ENCODE measurements around the gene ARMH4. TPM values are rescaled to one million over a fixed set of nuclear protein-coding genes. Genes with fewer than 3 reads are reported as not detected.

ARMH4 gene
- total RNA-seq, 2 donors from 2014 or later: 0.57 to 2.8 TPM

DNA sequence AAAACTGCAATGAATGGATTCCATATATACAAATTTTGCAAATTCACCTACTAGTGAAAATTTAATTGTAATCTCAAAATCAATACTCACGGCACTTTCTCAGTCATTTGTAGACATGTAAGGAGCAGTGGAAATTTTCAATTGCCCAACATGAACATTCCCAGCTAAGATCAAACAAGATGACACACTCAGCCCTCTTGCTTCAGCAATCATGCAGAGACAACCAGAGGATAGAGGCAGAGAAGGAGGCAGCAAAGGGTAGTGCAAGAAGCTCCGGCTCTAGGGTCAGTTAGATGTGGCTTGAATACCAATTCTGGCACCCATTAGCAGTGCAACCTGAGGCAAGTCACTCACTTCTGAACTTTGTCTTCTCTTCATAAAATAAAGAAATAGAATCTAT, 194.6 kb downstream of the ARMH4 start:
- TF ChIP-seq, protein P1, sequence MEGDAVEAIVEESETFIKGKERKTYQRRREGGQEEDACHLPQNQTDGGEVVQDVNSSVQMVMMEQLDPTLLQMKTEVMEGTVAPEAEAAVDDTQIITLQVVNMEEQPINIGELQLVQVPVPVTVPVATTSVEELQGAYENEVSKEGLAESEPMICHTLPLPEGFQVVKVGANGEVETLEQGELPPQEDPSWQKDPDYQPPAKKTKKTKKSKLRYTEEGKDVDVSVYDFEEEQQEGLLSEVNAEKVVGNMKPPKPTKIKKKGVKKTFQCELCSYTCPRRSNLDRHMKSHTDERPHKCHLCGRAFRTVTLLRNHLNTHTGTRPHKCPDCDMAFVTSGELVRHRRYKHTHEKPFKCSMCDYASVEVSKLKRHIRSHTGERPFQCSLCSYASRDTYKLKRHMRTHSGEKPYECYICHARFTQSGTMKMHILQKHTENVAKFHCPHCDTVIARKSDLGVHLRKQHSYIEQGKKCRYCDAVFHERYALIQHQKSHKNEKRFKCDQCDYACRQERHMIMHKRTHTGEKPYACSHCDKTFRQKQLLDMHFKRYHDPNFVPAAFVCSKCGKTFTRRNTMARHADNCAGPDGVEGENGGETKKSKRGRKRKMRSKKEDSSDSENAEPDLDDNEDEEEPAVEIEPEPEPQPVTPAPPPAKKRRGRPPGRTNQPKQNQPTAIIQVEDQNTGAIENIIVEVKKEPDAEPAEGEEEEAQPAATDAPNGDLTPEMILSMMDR (IDR thresholded peaks at IDR 0.05): no peak
- Histone ChIP-seq H3K4me1 (no peaks in the 10 kb centered on the region), H3K36me3 (no peaks in the 10 kb centered on the region), H3K27me3 (no peaks in the 10 kb centered on the region), H3K27ac (no peak overlapping the region), H3K4me3 (no peak overlapping the region), H3K9me3 (no peaks in the 10 kb centered on the region), H3K9ac (ENCODE audit: low read depth in 2 of 2, low read length in 2 of 2) (no peak overlapping the region)
- DNase-seq: no peak
- intact Hi-C loops (cut with DNase I): no loop called here

Other genes starting within 250 kb of the ARMH4 start
- 10 to 100 TPM; 45.9 to 61.4 TPM for gene ACTR10, start 47.9 kb upstream of the ARMH4 start, total RNA-seq
- 100 to 1,000 TPM; 116 to 182 TPM for gene PSMA3, start 92.6 kb upstream of the ARMH4 start, total RNA-seq
- 10 to 100 TPM; 21.4 to 26.8 TPM for gene ARID4A, start 146.3 kb upstream of the ARMH4 start, total RNA-seq
- not detected for gene TOMM20L, start 243.7 kb upstream of the ARMH4 start, total RNA-seq

Measured in colonic mucosa (tissue), 4 donors.